Upper lobe of left lung (tissue), 4 donors: Measurements from ENCODE around the gene CLCN1.

Experiments used
- POLR2AphosphoS5 ChIP-seq, 2 donors: sonication (generic); formaldehyde crosslinking; IDR thresholded peaks; one replicate each; pipeline ENCODE4 v1.5.1; 2017; ENCODE audit warnings: antibody characterized with exemption in 2 of 2
- TF ChIP-seq, protein P1 (sequence below), 6 experiments: fragments of 450-650 bp in 4 of 6; fragments of 200-600 bp in 2 of 6; sonication (generic) in 2 of 6; IDR thresholded peaks; one replicate each; pipeline ENCODE4 v1.5.1; 2016 to 2019; ENCODE audit warnings: antibody characterized with exemption in 6 of 6

DNA sequence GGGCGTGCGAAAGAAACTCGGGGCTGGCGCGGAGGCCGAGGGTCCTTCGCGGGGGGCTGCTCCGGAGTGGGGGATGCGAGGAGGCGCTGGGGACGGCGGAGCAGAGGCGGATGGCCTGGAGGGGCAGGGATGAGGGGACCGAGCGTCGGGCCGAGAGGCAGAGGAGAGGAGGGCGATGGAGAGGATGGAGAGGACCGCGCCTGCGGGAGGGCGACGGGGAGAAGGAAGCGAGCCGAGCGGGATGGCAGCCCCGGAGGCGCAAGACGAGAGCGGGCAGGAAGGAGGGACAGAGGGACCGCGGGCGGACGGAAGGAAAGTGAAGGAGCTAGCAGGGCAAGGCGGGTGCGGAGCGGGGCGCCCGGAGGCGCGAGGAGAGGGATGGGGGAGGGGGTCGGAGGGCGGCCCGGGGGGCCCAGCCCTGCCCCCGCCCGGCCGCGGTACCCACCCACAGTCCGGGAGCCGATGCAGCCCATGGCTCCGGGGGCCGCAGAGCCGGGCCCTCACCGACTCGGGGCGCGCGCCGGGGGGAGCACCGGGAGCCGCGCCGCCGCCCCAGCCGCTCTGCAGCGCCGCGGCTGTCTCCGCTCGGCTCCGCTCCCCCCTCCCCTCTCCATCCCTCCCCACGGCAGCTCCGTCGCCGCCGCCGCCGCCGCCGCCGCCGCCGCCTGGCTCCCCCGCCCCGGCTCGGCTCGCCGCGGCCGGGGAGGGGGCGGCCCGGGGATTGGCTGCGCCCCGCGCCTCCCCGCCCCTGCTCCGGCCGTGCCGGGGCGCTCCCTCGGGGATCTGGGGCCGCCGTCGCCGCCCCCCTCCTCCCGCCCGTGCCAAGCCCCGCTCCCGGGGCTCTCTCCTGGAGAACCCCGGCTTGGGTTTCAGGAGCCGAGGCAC, 46.5 kb downstream of the CLCN1 start, which contains the start of gene FAM131B:
- TF ChIP-seq POLR2AphosphoS5 (IDR thresholded peaks at IDR 0.05) = no peak
- TF ChIP-seq, protein P1, sequence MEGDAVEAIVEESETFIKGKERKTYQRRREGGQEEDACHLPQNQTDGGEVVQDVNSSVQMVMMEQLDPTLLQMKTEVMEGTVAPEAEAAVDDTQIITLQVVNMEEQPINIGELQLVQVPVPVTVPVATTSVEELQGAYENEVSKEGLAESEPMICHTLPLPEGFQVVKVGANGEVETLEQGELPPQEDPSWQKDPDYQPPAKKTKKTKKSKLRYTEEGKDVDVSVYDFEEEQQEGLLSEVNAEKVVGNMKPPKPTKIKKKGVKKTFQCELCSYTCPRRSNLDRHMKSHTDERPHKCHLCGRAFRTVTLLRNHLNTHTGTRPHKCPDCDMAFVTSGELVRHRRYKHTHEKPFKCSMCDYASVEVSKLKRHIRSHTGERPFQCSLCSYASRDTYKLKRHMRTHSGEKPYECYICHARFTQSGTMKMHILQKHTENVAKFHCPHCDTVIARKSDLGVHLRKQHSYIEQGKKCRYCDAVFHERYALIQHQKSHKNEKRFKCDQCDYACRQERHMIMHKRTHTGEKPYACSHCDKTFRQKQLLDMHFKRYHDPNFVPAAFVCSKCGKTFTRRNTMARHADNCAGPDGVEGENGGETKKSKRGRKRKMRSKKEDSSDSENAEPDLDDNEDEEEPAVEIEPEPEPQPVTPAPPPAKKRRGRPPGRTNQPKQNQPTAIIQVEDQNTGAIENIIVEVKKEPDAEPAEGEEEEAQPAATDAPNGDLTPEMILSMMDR (IDR thresholded peaks at IDR 0.05) = no peak
